Germinal center (tissue), 1 donor: ENCODE results near the gene OR51B5.
"Not testable (repeated sequence)": the region's sequence is repeated elsewhere in the genome, so short reads cannot be mapped to it uniquely, and the experiment has no call there.

Experiments used
- DNase-seq: peaks from one replicate; pipeline ENCODE4 v3.0.0; 2012; ENCODE audit warnings: mixed read lengths, low spot score

OR51B5 gene, protein sequence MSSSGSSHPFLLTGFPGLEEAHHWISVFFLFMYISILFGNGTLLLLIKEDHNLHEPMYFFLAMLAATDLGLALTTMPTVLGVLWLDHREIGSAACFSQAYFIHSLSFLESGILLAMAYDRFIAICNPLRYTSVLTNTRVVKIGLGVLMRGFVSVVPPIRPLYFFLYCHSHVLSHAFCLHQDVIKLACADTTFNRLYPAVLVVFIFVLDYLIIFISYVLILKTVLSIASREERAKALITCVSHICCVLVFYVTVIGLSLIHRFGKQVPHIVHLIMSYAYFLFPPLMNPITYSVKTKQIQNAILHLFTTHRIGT

GRCh38 chr11:5343474-5344335 lies at the start of gene OR51B5:
TSS of gene OR51B5 (minus strand) at chr11:5343524. CDS start at chr11:5343524, 0 bp downstream.
- DNase-seq, result no peak

DNA sequence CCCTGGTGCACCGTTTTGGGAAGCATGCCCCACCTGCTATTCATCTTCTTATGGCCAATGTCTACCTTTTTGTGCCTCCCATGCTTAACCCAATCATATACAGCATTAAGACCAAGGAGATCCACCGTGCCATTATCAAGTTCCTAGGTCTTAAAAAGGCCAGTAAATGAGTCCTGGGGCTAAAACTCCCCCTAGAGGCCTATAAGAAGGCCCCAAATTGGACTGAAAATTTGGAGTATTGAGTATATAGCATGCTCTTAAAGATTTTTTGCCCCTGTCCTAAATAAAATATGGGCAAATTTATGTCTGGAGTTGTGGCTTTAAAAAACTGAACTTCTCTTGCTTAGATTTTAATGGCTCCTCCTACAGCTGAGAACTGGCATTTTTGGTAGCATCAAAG lies 46.9 kb upstream of the OR51B5 start:
- DNase-seq, result no peak

DNA sequence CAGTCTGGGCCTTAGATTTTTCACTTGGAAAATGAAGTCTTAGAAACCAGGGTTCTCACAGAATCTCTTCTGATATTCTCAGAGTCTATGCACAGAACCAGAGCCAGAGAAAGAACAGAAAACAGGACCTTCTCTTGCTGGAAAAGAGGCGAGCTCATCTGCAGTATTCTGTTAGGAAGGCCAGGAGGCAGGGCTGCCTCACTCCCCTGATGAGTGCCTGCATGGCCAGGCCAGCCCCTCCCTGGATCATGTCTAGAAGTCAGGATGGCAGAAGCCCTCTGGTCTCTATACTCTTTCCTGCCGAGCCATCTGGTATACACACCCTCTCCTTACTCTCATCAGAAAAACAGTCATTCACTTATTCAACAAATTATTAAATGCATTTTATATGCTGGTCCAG lies 41.0 kb upstream of the OR51B5 start:
- DNase-seq, result no peak

GRCh38 chr11:5383576-5383975 lies 40.3 kb upstream of the OR51B5 start, which contains the start of gene OR51M1:
TSS of gene OR51M1 (plus strand) at chr11:5383812. CDS start at chr11:5389399, 5,587 bp downstream.
- no peak for DNase-seq

DNA sequence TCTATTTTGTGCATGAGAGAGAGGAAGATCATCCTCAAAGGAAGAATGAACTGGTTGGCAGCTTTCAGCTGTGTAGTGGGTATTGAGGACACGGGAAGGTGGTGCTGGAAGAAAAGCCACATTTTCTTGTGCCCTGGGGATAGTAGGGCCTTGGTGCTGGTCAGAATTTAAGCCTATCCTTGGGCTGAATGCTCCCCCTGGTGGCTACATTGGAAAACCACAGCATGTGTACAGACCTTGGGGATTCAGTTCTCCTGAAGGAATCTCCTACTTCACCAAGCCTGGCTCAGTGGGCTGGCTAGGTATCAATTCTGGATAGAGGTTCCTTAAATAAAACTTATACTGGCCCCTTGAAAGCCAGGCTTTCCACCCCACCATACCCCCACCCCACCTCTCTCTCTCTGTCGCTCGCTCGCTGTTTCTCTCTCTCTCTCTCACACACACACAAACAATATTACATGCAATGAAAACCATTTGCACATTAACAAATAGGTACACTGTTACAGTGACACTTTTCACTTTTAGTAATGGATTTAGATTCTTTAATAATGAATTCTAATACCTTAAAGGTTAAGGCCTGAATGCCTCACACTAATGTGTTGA lies 37.5 kb upstream of the OR51B5 start:
- DNase-seq, result peak; percentile 25

DNA sequence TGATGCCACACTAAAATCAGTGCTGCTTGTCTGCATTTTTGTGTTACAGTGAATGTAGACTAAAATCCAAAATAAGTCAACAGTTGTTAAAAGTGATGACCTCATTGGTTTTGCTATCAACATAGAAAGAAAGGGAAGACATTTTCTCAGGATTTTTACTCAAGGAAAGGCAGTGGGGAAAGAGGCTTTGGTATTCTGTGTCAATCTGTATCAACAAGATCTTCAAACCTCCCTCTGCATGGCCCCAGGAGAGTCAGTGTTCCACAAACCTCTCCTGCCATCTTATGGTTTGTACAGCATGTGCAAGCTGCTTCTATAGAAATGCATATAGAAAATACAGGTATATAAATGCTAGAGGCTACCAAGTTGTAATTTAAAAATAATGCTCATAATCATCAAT lies 26.5 kb upstream of the OR51B5 start:
- no peak for DNase-seq

DNA sequence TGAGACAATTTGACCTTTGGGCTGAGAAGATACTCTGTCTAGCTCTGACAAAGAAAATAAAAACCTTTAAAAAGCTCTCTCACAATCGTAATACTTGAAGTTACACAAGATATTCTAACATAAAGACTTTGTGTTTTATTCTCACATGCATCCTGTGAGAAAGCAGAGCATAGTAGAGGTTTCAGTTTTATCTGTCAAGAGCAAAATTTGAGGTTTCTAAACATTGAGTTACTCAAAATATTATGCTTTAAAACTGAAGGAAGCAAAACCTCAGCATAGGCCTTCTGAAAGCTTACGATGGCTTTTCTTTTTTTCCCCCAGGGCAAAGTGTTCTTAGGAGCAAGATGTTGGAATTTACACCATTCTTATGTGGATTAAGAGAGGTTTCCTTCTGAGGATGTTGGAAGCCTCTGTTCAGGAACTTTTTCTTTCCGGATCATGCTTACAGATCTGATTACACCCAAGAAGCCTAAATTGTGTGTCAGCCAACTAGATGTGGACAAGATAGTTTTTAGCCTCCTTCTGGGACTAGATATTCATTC lies 25.2 kb upstream of the OR51B5 start:
- DNase-seq, result no peak

GRCh38 chr11:5367448-5368074 lies 24.2 kb upstream of the OR51B5 start:
- no peak for DNase-seq

DNA sequence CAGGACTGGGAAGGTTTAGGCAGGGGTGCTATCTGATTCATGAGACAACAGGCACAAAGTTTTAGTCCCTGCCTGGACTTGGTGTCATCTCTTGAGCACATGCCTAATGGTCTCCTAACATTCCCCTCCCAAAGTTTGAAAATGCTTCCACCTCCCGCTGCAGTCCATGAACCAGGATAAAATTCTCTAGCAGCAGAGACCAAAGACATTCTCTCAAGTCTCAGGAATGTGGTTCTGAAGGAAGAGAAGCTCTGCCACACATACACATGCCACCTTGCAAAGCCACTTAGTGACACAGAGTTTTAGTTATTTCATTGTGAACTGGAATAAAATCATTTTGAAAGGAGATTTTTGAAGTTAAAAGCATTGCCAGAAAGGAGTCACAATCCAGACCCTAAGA lies 23.5 kb upstream of the OR51B5 start:
- DNase-seq, result no peak

- not testable (repeated sequence) for DNase-seq
These were observed 23.0 kb upstream of the OR51B5 start for GRCh38 chr11:5366365-5366764.

GRCh38 chr11:5364214-5364613 lies 20.9 kb upstream of the OR51B5 start:
- DNase-seq, result no peak

GRCh38 chr11:5363679-5364078 lies 20.4 kb upstream of the OR51B5 start:
- DNase-seq, result no peak

- no peak for DNase-seq
These were observed 18.8 kb upstream of the OR51B5 start for GRCh38 chr11:5362017-5362625.

GRCh38 chr11:5356031-5356430 lies 12.7 kb upstream of the OR51B5 start:
- not testable (repeated sequence) for DNase-seq

GRCh38 chr11:5351208-5351607 lies 7.9 kb upstream of the OR51B5 start, which contains the start of gene OR51B6:
TSS of gene OR51B6 (plus strand) at chr11:5351508. CDS start at chr11:5351508, 0 bp downstream.
- DNase-seq, result no peak

DNA sequence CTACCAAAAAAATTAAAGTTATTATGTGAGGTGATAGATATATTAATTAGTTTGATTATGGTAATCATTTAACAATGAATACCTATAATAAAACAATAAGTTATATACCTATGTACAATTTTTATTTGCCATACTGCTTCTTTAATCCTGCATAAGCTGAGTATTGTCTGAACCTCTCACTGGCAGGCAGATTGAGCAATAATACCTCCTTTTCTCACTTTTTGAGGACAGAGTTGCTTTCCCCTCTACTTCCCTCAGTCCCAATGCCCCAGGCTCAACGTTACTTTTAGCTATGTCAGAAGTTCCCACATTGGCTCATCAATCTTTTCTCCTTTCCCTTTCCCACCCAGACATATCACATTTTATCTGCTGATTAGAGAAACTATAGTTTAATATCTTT lies 6.2 kb upstream of the OR51B5 start:
- no peak for DNase-seq

DNA sequence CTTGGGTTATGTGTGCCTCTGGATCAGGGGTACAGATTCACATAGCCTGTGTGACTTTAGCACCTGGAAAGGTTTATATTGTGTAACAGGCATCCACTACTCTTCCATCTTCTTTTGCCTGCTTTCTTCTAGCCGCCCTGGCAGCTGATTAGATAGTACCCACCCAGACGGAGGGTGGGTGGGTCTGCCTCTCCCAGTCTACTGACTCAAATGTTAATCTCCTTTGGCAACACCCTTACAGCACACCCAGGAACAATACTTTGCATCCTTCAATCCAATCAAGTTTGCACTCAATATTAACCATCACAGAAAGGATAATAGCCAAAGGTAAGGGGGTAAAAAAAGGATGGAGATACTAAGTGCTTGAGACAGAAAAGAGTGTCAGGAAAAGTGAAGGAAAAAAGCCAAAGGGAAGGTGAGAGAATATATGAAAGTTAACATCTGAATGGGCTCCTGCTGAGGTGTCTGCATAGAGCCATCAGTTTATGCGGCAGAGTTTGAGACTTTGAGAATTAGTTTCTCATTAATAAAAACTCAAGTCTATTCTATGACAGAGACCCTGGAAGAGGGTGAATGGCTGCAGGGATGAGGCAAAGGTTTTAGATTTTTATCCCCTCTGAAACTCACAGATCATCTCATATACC lies 5.3 kb upstream of the OR51B5 start:
- no peak for DNase-seq

GRCh38 chr11:5345831-5346230 lies 2.5 kb upstream of the OR51B5 start:
- no peak for DNase-seq

GRCh38 chr11:5339771-5340322 lies 3.5 kb downstream of the OR51B5 start:
- DNase-seq, result no peak

GRCh38 chr11:5337253-5337652 lies 6.1 kb downstream of the OR51B5 start:
- not testable (repeated sequence) for DNase-seq

- no peak for DNase-seq
These were observed 7.0 kb downstream of the OR51B5 start for GRCh38 chr11:5336331-5336730.
